H1 (cell line): Measurements from ENCODE around the gene RPLP2. TPM values are rescaled to one million over a fixed set of nuclear protein-coding genes. Genes with fewer than 3 reads are reported as not detected.

Source experiments
- ATF3 ChIP-seq: IDR thresholded peaks from 2 replicates; pipeline ENCODE4 v1.6.1; 2011; ENCODE audit warnings: low read depth, mild to moderate bottlenecking, low read length; ENCODE audit not compliant: insufficient read depth
- CBX8 ChIP-seq: fragments of 300-800, 300-1000 bp; sonication (generic); IDR thresholded peaks from 2 replicates; pipeline ENCODE4 v1.7.1; 2016; ENCODE audit warnings: low read depth, low read length, borderline replicate concordance
- CHD1 ChIP-seq: IDR thresholded peaks from 2 replicates; pipeline ENCODE4 v1.6.1; 2012; ENCODE audit warnings: low read depth, low read length, improper control_type of control experiment
- HDAC2 ChIP-seq, 2 experiments: fragments of 300-600 bp in 1 of 2; sonication (generic) in 1 of 2; IDR thresholded peaks; 2 replicates each; pipeline ENCODE4 v1.6.1; 2011 to 2012; ENCODE audit warnings: low read depth in 2 of 2, low read length in 2 of 2, mild to moderate bottlenecking in 2 of 2, moderate library complexity in 2 of 2, borderline replicate concordance in 1 of 2, inconsistent platforms in 1 of 2
- JUND ChIP-seq: IDR thresholded peaks from 2 replicates; pipeline ENCODE4 v1.6.1; 2011; ENCODE audit warnings: mild to moderate bottlenecking, improper control_type of control experiment, low read length
- MAFK ChIP-seq: IDR thresholded peaks from 2 replicates; pipeline ENCODE4 v1.6.1; 2012; ENCODE audit warnings: low read depth, mild to moderate bottlenecking, improper control_type of control experiment, low read length
- NANOG ChIP-seq: IDR thresholded peaks from 2 replicates; pipeline ENCODE4 v1.6.1; 2011; ENCODE audit warnings: low read length, low read depth, mild to moderate bottlenecking, inconsistent platforms; ENCODE audit not compliant: insufficient read depth, poor library complexity, severe bottlenecking
- POLR2A ChIP-seq, 2 experiments: IDR thresholded peaks; 1 replicate in 1 of 2; 2 replicates in 1 of 2; pipeline ENCODE4 v1.6.1; 2011; ENCODE audit warnings: low read depth in 2 of 2, low read length in 2 of 2, mild to moderate bottlenecking in 2 of 2; ENCODE audit errors: control extremely low read depth in 1 of 2
- POU5F1 ChIP-seq: IDR thresholded peaks from 2 replicates; pipeline ENCODE4 v1.6.1; 2011; ENCODE audit warnings: low read depth, mild to moderate bottlenecking, low read length, moderate library complexity
- RNF2 ChIP-seq: fragments of 200-900, 300-1000 bp; sonication (generic); IDR thresholded peaks from 2 replicates; pipeline ENCODE4 v1.7.1; 2016; ENCODE audit warnings: borderline replicate concordance, low read depth, mild to moderate bottlenecking, antibody characterized with exemption, low read length; ENCODE audit not compliant: poor library complexity, severe bottlenecking; ENCODE audit errors: missing control alignments
- SIN3A ChIP-seq, 2 experiments: IDR thresholded peaks in 1 of 2; conservative IDR thresholded peaks in 1 of 2; 2 replicates each; pipeline ENCODE4 v1.6.1; 2011 to 2012; ENCODE audit warnings: low read length in 2 of 2, improper control_type of control experiment in 1 of 2, low read depth in 1 of 2, mild to moderate bottlenecking in 1 of 2
- SUZ12 ChIP-seq: fragments of 200-600 bp; sonication (generic); IDR thresholded peaks from 2 replicates; pipeline ENCODE4 v1.6.1; 2012; ENCODE audit warnings: mild to moderate bottlenecking, inconsistent platforms, low read length, moderate library complexity, mixed read lengths
- YY1 ChIP-seq: IDR thresholded peaks from 2 replicates; pipeline ENCODE4 v1.6.1; 2011; ENCODE audit warnings: low read depth, mild to moderate bottlenecking, low read length
- ZNF274 ChIP-seq: IDR thresholded peaks from 2 replicates; pipeline ENCODE4 v1.7.0; 2012; ENCODE audit warnings: low read length, borderline replicate concordance; ENCODE audit errors: extremely low read depth
- polyA plus RNA-seq, 7 experiments: library from polyadenylated mRNA; depleted of rRNA in 3 of 7; stranded (reverse) in 5 of 7; unstranded in 2 of 7; fragments of >200 nt in 5 of 7; fragments of 200-250 nt in 2 of 7; gene quantifications; 1 replicate in 5 of 7; 2 replicates in 1 of 7; 4 replicates in 1 of 7; pipeline versions ENCODE4 v1.2.1 to v1.2.3, GENCODE V29; 2011 to 2013; ENCODE audit warnings: missing spikeins in 2 of 7, mixed read lengths in 2 of 7
- total RNA-seq: library from RNA; stranded (reverse); fragmentation: NEBNext Ultra II Directional; extraction: Animal tissue kit (Norgen Biotek cat#: 25700); gene quantifications from 2 replicates; pipeline ENCODE4 v1.2.1, GENCODE V29; 2021

RPLP2 gene
- total and polyA plus RNA-seq, 2 of the 8 experiments (the other 6 are each of a cell fraction or from before 2014, with no cell fraction given) = 1,789 to 2,106 TPM

- TF ChIP-seq ATF3 (no peak), SUZ12 (no peak), POLR2A (IDR thresholded peaks at IDR 0.05; ENCODE audit: control extremely low read depth in 1 of 2, low read depth in 2 of 2, low read length in 2 of 2) (peak in 1 of 2 experiments; percentile 82; a peak in 2 of 3 replicates), CHD1 (no peak), RNF2 (no peak), ZNF274 (no peak), MAFK (no peak), JUND (no peak), NANOG (no peak), HDAC2 (IDR thresholded peaks at IDR 0.05; ENCODE audit: borderline replicate concordance in 1 of 2, low read depth in 2 of 2, low read length in 2 of 2) (0 out of 4 replicates have a peak, but pooled peaks of 1 of the 2 experiments have one; percentile 19), YY1 (no peak), CBX8 (no peak), SIN3A (conservative IDR thresholded peaks at IDR 0.05 in 1 of 2, IDR thresholded peaks at IDR 0.05 in 1 of 2; ENCODE audit: low read depth in 1 of 2, low read length in 2 of 2) (no peak), POU5F1 (no peak)
Observed at GRCh38 chr11:819129-819931, 9.6 kb downstream of the RPLP2 start (continued).
